ENCODE results near the gene GRM4.

Gene GRM4

DNA sequence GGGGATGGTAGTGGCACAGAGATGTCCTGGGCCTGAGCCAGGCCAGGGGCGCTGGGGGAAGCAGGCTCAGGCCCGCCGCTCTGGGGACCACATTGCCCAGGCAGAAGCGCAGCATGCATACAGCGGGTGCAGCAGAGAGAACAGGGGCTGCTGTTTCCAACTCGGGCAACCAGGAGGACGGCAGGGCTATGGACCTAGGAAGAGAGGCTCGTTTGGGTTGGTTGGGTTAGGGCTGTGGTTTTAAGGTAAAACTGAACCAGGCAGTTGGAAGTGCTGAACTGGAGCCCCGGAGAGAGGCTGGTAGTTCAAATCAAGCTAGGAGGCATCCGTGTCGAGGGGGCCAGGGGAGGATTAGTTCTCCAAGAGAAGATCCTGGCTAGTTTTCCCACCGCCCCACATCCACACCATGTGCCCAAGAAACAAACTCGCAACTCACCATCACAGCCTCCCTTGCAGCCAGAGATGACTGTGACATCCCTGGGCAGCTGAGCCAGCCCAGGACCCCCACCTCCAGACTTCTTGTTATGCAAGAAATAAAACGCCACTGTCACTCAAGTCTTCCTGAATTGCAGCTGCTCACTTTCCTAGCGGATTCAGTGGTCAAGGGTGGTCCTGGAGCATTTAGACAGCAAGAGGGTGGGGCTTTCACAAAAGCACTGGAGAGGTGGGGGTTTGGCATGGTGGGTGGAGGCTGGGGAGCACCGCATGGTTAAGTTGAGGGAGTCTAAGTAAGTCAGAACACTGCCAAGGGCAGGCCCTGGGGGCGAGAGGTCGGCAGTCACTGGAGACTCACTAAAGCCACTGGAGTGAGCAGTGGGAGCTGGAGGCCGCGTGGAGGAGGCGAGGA lies 161.2 kb downstream of the GRM4 start:
- no peak for DNase-seq (ENCODE audit: low spot score)
- TF ChIP-seq, protein P1, sequence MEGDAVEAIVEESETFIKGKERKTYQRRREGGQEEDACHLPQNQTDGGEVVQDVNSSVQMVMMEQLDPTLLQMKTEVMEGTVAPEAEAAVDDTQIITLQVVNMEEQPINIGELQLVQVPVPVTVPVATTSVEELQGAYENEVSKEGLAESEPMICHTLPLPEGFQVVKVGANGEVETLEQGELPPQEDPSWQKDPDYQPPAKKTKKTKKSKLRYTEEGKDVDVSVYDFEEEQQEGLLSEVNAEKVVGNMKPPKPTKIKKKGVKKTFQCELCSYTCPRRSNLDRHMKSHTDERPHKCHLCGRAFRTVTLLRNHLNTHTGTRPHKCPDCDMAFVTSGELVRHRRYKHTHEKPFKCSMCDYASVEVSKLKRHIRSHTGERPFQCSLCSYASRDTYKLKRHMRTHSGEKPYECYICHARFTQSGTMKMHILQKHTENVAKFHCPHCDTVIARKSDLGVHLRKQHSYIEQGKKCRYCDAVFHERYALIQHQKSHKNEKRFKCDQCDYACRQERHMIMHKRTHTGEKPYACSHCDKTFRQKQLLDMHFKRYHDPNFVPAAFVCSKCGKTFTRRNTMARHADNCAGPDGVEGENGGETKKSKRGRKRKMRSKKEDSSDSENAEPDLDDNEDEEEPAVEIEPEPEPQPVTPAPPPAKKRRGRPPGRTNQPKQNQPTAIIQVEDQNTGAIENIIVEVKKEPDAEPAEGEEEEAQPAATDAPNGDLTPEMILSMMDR (conservative IDR thresholded peaks at IDR 0.05; ENCODE audit: low read depth): no peak
- POLR2A ChIA-PET (ENCODE audit: low non-redundant PET): no interaction called here
- no peak overlapping the region for H3K27ac ChIP-seq
- CTCF ChIA-PET: interaction anchor here (0.5 to 0.6 kb wide), 2 partner anchors 28 to 107 kb away, joined by 3 to 4 read pairs; no protein-coding TSS in a partner anchor

- ChIA-PET POLR2A (ENCODE audit: low non-redundant PET) (no interaction called here), CTCF (interaction anchor here (0.5 kb wide), 2 partner anchors 28 to 59 kb away, joined by 3 to 4 read pairs; no protein-coding TSS in a partner anchor)
- TF ChIP-seq, protein P1 (conservative IDR thresholded peaks at IDR 0.05; ENCODE audit: low read depth): no peak
- no peak overlapping the region for H3K27ac ChIP-seq
- DNase-seq (ENCODE audit: low spot score): no peak
Measured at GRCh38 chr6:33983721-33984465, 162.0 kb downstream of the GRM4 start.

- ChIA-PET POLR2A (ENCODE audit: low non-redundant PET) (no interaction called here), CTCF (interaction anchor here (0.5 to 0.9 kb wide), 2 partner anchors 58 to 248 kb away, joined by 3 read pairs; no protein-coding TSS in a partner anchor)
- no peak for DNase-seq (ENCODE audit: low spot score)
- TF ChIP-seq, protein P1 (conservative IDR thresholded peaks at IDR 0.05; ENCODE audit: low read depth): no peak
- H3K27ac ChIP-seq: 0 out of 2 replicates have a peak overlapping the region, but pooled peaks have one; percentile 2
Measured at GRCh38 chr6:33983109-33983716, 162.7 kb downstream of the GRM4 start.

- no peak for DNase-seq (ENCODE audit: low spot score)
- ChIA-PET CTCF (interaction anchor here (0.7 kb wide), 1 partner anchor 214 kb away, joined by 5 read pairs; no protein-coding TSS in a partner anchor), POLR2A (ENCODE audit: low non-redundant PET) (no interaction called here)
- H3K27ac ChIP-seq: no peak overlapping the region
- TF ChIP-seq, protein P1 (conservative IDR thresholded peaks at IDR 0.05; ENCODE audit: low read depth): no peak
Measured at GRCh38 chr6:33981861-33982260, 164.0 kb downstream of the GRM4 start.

DNA sequence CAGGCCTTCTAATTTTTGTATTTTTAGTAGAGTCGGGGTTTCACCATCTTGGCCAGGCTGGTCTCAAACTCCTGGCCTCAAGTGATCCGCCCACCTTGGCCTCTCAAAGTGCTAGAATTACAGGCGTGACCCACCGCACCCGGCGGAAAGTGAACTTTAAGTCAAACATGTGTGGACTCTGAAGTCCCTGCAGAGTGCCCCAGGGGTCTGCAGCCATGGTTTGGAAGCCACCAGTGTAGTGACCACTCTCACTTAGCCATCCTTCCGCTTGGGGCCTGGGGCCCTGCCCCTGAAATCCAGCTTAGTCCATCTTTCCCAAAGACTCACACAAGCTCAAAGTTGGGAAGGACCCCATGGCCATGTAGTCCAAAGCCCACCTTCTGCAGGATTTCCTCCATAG lies 164.5 kb downstream of the GRM4 start:
- no peak for DNase-seq (ENCODE audit: low spot score)
- CTCF ChIA-PET: no interaction called here
- H3K27ac ChIP-seq: no peak overlapping the region
- POLR2A ChIA-PET (ENCODE audit: low non-redundant PET): no interaction called here
- TF ChIP-seq, protein P1 (conservative IDR thresholded peaks at IDR 0.05; ENCODE audit: low read depth): no peak

Measured in RWPE1 (cell line).